HepG2 (cell line): Measurements from ENCODE around the gene CARMIL3. TPM values are rescaled to one million over a fixed set of nuclear protein-coding genes. Genes with fewer than 3 reads are reported as not detected.

Source experiments
- CBX2 ChIP-seq, 2 experiments: fragments of 200-600 bp in 1 of 2; sonication (generic); formaldehyde crosslinking in 1 of 2; IDR thresholded peaks; 2 replicates each; pipeline versions ENCODE4 v1.7.0 to v1.8.1; 2018 to 2022; ENCODE audit warnings: low read depth in 2 of 2, low read length in 1 of 2, mild to moderate bottlenecking in 1 of 2, missing genetic modification reagents in 1 of 2
- GTF3A ChIP-seq: sonication (generic); formaldehyde crosslinking; conservative IDR thresholded peaks from 2 replicates; pipeline ENCODE4 v1.4.0; 2020; ENCODE audit warnings: mild to moderate bottlenecking, missing genetic modification reagents
- HDAC6 ChIP-seq: fragments of 200-600 bp; sonication (generic); IDR thresholded peaks from 2 replicates; pipeline ENCODE4 v1.7.0; 2017; ENCODE audit warnings: mild to moderate bottlenecking, antibody characterized with exemption, low read length, low read depth
- HNRNPK ChIP-seq: fragments of 200-400 bp; formaldehyde crosslinking; IDR thresholded peaks from 2 replicates; pipeline ENCODE4 v1.6.1; 2018; ENCODE audit warnings: low read length, low read depth, moderate library complexity, mild to moderate bottlenecking; ENCODE audit not compliant: poor library complexity, severe bottlenecking
- HOXD1 ChIP-seq: sonication (generic); formaldehyde crosslinking; IDR thresholded peaks from 2 replicates; pipeline ENCODE4 v1.5.0; 2020; ENCODE audit warnings: missing genetic modification reagents
- MTA3 ChIP-seq: sonication (generic); formaldehyde crosslinking; IDR thresholded peaks from 2 replicates; pipeline ENCODE4 v1.4.0; 2020; ENCODE audit warnings: missing genetic modification reagents
- MTF2 ChIP-seq: sonication (generic); formaldehyde crosslinking; IDR thresholded peaks from 2 replicates; pipeline ENCODE4 v1.5.0; 2020; ENCODE audit warnings: missing genetic modification reagents, borderline replicate concordance
- NR3C1 ChIP-seq: sonication (generic); formaldehyde crosslinking; IDR thresholded peaks from 2 replicates; pipeline ENCODE4 v1.4.0; 2020; ENCODE audit warnings: missing genetic modification reagents
- PRPF4 ChIP-seq: fragments of 200-400 bp; formaldehyde crosslinking; IDR thresholded peaks from 2 replicates; pipeline ENCODE4 v1.6.1; 2016; ENCODE audit warnings: low read length, low read depth; ENCODE audit not compliant: poor library complexity, severe bottlenecking
- SMAD3 ChIP-seq: sonication (generic); formaldehyde crosslinking; IDR thresholded peaks from 2 replicates; pipeline ENCODE4 v1.4.0; 2020; ENCODE audit warnings: missing genetic modification reagents
- SRSF4 ChIP-seq: fragments of 200-400 bp; formaldehyde crosslinking; IDR thresholded peaks from one replicate; pipeline ENCODE4 v1.6.1; 2018; ENCODE audit warnings: mild to moderate bottlenecking, low read depth, low read length, moderate library complexity; ENCODE audit not compliant: poor library complexity, severe bottlenecking
- STAG1 ChIP-seq: sonication (generic); formaldehyde crosslinking; IDR thresholded peaks from 2 replicates; pipeline ENCODE4 v1.4.0; 2020; ENCODE audit warnings: missing genetic modification reagents
- ZFP37 ChIP-seq: sonication (generic); formaldehyde crosslinking; IDR thresholded peaks from 2 replicates; pipeline ENCODE4 v1.4.0; 2020; ENCODE audit warnings: missing genetic modification reagents, borderline replicate concordance
- ZIK1 ChIP-seq: sonication (generic); formaldehyde crosslinking; IDR thresholded peaks from 2 replicates; pipeline ENCODE4 v1.5.0; 2020; ENCODE audit warnings: mild to moderate bottlenecking, low read depth, missing genetic modification reagents, borderline replicate concordance
- ZNF20 ChIP-seq: sonication (generic); formaldehyde crosslinking; IDR thresholded peaks from 2 replicates; pipeline ENCODE4 v1.4.0; 2020; ENCODE audit warnings: mild to moderate bottlenecking, moderate library complexity, missing genetic modification reagents
- ZNF343 ChIP-seq: sonication (generic); formaldehyde crosslinking; IDR thresholded peaks from 2 replicates; pipeline ENCODE4 v1.4.0; 2020; ENCODE audit warnings: mild to moderate bottlenecking, missing genetic modification reagents
- ZNF510 ChIP-seq: sonication (generic); formaldehyde crosslinking; IDR thresholded peaks from 2 replicates; pipeline ENCODE4 v1.4.0; 2020; ENCODE audit warnings: low read depth, mild to moderate bottlenecking, missing genetic modification reagents
- ZNF790 ChIP-seq: sonication (generic); formaldehyde crosslinking; IDR thresholded peaks from 2 replicates; pipeline ENCODE4 v1.8.0; 2022; ENCODE audit warnings: missing genetic modification reagents, mild to moderate bottlenecking, borderline replicate concordance
- polyA plus RNA-seq, 8 experiments: library from polyadenylated mRNA; depleted of rRNA in 3 of 8; stranded (reverse) in 7 of 8; unstranded in 1 of 8; fragments of >200 nt; fragmentation: Illumina TruSeq in 4 of 8; extraction: Trizol in 4 of 8; gene quantifications; 2 replicates each; pipeline versions ENCODE4 v1.2.1 to v1.2.3, GENCODE V29; 2011 to 2016; ENCODE audit warnings: low read depth in 4 of 8, missing spikeins in 1 of 8, mixed read lengths in 1 of 8; ENCODE audit not compliant: insufficient read depth in 1 of 8
- total RNA-seq, 5 experiments: library from RNA; depleted of rRNA; stranded (reverse); fragments of >200 nt; fragmentation: Illumina TruSeq; extraction: Trizol; gene quantifications; 2 replicates each; pipeline ENCODE4 v1.2.3, GENCODE V29; 2016; ENCODE audit warnings: low read depth in 1 of 5
- TF ChIP-seq, protein P1 (sequence below): sonication (generic); formaldehyde crosslinking; IDR thresholded peaks from 2 replicates; pipeline ENCODE4 v1.4.0; 2020; ENCODE audit warnings: missing genetic modification reagents
- TF ChIP-seq, protein P2 (sequence below): sonication (generic); formaldehyde crosslinking; conservative IDR thresholded peaks from 2 replicates; pipeline ENCODE4 v1.4.0; 2020; ENCODE audit warnings: missing genetic modification reagents
- TF ChIP-seq, protein P3 (sequence below): sonication (generic); formaldehyde crosslinking; IDR thresholded peaks from 2 replicates; pipeline ENCODE4 v1.4.0; 2020; ENCODE audit warnings: mild to moderate bottlenecking, missing genetic modification reagents

Gene CARMIL3
- total and polyA plus RNA-seq, 2 of the 13 experiments (the other 11 are each of a cell fraction or from before 2014, with no cell fraction given) = 0.27 to 0.55 TPM

DNA sequence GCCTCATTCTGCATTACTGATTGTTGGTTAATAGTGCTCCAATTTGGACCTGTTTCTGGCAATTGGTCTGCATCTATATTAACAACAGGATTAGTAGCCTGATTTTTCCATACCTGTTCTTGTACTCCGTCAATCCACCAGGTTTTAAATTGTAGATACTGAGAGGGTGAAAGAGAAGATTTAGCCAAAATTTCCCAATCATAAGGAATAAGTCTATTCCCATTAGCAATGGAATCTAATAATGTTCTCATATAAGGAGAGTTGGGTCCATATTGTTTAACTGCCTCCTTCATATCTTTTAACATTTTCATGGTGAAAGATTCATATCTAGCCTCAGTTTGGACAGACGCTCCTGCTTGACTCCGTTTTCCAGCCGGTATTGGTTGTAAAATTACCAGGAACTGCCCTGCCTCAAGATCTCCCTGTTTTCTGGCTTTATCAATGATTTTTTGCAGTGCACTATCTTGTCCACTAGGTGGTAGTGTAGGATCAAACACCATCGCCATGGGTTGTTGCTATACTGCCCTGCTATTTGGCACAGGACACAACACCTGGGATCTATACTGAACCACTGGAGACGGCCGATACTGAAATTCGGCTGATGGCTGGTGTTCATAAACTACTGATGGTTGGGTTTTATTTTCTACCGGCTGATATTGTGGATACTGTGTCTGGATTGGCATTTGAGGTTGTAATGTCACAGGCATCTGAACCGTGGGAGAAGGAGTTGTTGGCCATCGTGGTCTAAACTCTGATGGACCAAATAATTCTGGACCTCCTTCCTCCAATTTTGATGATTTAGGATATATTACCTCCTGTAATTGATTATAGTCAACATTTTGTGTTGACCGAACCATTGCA is 37.9 kb upstream of the CARMIL3 start (continued):
- TF ChIP-seq NR3C1 (CRISPR knock-in tag) = no peak
- peak; percentile 76; the same call in 1 of the 2 replicates for TF ChIP-seq ZFP37 (CRISPR knock-in tag)
- TF ChIP-seq, protein P1, sequence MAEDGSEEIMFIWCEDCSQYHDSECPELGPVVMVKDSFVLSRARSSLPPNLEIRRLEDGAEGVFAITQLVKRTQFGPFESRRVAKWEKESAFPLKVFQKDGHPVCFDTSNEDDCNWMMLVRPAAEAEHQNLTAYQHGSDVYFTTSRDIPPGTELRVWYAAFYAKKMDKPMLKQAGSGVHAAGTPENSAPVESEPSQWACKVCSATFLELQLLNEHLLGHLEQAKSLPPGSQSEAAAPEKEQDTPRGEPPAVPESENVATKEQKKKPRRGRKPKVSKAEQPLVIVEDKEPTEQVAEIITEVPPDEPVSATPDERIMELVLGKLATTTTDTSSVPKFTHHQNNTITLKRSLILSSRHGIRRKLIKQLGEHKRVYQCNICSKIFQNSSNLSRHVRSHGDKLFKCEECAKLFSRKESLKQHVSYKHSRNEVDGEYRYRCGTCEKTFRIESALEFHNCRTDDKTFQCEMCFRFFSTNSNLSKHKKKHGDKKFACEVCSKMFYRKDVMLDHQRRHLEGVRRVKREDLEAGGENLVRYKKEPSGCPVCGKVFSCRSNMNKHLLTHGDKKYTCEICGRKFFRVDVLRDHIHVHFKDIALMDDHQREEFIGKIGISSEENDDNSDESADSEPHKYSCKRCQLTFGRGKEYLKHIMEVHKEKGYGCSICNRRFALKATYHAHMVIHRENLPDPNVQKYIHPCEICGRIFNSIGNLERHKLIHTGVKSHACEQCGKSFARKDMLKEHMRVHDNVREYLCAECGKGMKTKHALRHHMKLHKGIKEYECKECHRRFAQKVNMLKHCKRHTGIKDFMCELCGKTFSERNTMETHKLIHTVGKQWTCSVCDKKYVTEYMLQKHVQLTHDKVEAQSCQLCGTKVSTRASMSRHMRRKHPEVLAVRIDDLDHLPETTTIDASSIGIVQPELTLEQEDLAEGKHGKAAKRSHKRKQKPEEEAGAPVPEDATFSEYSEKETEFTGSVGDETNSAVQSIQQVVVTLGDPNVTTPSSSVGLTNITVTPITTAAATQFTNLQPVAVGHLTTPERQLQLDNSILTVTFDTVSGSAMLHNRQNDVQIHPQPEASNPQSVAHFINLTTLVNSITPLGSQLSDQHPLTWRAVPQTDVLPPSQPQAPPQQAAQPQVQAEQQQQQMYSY = no peak
- TF ChIP-seq HNRNPK = no peak
- TF ChIP-seq ZNF343 (CRISPR knock-in tag) = no peak
- TF ChIP-seq SRSF4 = no peak
- TF ChIP-seq ZNF790 (CRISPR knock-in tag) = no peak
- no peak for TF ChIP-seq HDAC6
- TF ChIP-seq SMAD3 (CRISPR knock-in tag) = peak; percentile 96
- peak; percentile 100 for TF ChIP-seq STAG1 (CRISPR knock-in tag)
- no peak for TF ChIP-seq GTF3A (CRISPR knock-in tag)
- no peak for TF ChIP-seq ZNF20 (CRISPR knock-in tag)
- TF ChIP-seq PRPF4 = no peak
- no peak; the same call in 1 of the 2 replicates for TF ChIP-seq HOXD1 (CRISPR knock-in tag)
- TF ChIP-seq, protein P2, sequence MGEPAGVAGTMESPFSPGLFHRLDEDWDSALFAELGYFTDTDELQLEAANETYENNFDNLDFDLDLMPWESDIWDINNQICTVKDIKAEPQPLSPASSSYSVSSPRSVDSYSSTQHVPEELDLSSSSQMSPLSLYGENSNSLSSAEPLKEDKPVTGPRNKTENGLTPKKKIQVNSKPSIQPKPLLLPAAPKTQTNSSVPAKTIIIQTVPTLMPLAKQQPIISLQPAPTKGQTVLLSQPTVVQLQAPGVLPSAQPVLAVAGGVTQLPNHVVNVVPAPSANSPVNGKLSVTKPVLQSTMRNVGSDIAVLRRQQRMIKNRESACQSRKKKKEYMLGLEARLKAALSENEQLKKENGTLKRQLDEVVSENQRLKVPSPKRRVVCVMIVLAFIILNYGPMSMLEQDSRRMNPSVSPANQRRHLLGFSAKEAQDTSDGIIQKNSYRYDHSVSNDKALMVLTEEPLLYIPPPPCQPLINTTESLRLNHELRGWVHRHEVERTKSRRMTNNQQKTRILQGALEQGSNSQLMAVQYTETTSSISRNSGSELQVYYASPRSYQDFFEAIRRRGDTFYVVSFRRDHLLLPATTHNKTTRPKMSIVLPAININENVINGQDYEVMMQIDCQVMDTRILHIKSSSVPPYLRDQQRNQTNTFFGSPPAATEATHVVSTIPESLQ (CRISPR knock-in tag) = no peak
- no peak for TF ChIP-seq ZIK1
- 0 out of 2 replicates have a peak, but pooled peaks have one; percentile 76 for TF ChIP-seq ZNF510
- TF ChIP-seq CBX2 (IDR thresholded peaks at IDR 0.05; ENCODE audit: low read depth, low read length) = no peak
- no peak for TF ChIP-seq CBX2 (CRISPR knock-in tag; IDR thresholded peaks at IDR 0.05; ENCODE audit: low read depth)
- TF ChIP-seq, protein P3, sequence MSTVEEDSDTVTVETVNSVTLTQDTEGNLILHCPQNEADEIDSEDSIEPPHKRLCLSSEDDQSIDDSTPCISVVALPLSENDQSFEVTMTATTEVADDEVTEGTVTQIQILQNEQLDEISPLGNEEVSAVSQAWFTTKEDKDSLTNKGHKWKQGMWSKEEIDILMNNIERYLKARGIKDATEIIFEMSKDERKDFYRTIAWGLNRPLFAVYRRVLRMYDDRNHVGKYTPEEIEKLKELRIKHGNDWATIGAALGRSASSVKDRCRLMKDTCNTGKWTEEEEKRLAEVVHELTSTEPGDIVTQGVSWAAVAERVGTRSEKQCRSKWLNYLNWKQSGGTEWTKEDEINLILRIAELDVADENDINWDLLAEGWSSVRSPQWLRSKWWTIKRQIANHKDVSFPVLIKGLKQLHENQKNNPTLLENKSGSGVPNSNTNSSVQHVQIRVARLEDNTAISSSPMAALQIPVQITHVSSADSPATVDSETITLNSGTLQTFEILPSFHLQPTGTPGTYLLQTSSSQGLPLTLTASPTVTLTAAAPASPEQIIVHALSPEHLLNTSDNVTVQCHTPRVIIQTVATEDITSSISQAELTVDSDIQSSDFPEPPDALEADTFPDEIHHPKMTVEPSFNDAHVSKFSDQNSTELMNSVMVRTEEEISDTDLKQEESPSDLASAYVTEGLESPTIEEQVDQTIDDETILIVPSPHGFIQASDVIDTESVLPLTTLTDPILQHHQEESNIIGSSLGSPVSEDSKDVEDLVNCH = no peak
- no peak for TF ChIP-seq MTA3 (CRISPR knock-in tag)
- TF ChIP-seq MTF2 = no peak
